GM21515 (cell line): ENCODE results near the gene NKX1-2.
A peak's percentile ranks its signal among the peaks of the same experiment; 100 is the strongest.

Experiments
- ATAC-seq: cut with Tn5 transposase; IDR thresholded peaks from one replicate; pipeline ENCODE4 v1.9.1; 2021; ENCODE audit not compliant: unreplicated experiment

Gene NKX1-2

DNA sequence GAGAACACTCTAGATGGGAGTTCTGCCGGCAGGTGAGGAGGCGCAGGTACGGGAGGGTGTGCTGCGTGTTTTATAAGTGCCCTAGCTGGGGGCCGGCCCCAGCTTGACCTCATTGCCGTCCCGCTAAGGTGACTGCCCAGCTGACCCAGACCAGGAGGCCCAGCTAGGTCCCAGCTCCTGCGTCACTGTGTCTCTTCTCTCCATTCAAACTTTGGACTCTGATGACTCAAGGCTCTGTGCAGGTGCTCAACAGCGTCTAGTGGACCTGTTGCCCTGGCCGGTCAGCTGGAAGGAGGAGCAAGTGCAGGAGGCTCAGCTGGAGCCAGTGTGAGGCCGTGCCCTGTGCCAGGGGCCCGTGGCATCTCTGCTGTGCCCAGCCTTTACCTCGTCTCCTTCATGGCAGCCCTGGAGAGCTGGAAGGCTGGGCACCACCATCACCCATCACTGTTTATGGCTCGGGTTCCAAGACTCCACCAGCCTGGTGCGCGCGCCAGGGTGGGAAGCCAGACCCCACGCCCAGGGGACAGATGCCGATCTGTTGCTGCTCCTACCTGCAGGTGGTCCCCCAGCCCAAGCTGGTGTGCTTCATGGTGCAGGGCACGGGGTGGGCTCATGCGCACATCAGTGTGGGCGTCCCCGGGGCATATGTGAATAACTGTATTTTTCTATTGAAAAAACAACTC is 26.3 kb upstream of the NKX1-2 start:
- ATAC-seq, result no peak

DNA sequence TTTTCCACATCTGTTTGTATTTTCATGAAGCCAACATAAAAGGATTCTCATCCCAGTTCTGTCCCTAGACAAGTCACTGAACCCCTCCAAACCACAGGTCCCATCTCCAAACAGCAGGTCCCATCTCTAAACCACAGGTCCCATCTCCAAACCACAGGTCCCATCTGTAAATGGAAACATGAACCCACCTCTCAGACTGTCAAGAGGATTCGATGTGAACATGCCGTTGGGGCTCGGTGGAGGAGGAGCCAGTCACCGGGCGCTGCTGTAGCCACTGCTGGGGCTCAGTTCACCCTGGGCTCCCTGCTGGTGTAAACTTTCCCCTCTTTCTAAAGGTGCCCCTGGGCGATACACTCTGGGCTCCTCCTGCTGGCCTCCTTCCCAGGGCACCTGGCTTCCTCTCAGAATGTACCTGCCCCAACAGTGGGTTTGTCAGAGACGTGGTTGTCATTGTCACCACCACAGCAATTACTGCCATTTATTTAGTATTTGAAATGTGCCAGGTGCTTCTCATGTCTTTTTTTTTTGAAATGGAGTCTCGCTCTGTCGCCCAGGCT is 24.8 kb upstream of the NKX1-2 start:
- no peak for ATAC-seq

- ATAC-seq, result no peak
Observed at GRCh38 chr10:124473070-124473469, 23.2 kb upstream of the NKX1-2 start.

DNA sequence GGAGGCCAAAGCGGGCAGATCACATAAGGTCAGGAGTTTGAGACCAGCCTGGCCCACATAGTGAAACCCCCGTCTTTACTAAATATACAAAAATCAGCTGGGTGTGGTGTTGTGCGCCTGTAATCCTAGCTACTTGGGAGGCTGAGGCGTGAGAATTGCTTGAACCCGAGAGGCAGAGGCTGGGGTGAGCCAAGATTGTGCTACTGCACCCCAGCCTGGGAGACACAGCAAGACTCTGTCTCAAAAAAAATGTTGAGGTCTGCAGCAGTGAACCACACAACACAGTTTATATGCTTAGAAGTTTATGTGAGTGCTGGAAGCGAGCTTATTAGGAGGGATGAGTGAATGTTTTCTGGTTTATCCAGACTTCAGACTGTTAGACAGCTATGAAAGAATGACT is 22.2 kb upstream of the NKX1-2 start:
- ATAC-seq, result no peak

GRCh38 chr10:124470544-124471434 is 21.0 kb upstream of the NKX1-2 start:
- ATAC-seq, result no peak

- ATAC-seq, result no peak
Observed at GRCh38 chr10:124469956-124470484, 20.2 kb upstream of the NKX1-2 start.

DNA sequence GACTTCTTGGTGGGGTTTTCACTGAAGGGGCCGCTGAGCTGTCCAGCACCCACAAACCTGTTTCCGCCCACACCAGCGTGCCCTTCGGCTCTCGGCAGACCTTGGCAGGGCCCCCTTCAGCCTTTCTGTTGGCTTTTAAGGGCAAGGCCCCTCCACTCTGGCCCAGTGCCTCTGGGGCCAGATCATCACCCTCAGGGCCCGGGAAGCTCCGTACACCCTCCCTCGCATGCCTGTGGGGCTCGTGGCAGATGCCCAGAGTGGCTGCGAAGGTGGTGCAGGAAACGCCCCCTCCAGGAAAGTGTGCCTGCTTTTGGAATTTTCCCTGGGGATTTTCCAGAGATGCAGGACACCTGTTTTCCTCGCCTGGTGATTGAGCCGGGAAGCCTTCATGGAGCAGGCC is 18.8 kb upstream of the NKX1-2 start:
- ATAC-seq, result no peak

DNA sequence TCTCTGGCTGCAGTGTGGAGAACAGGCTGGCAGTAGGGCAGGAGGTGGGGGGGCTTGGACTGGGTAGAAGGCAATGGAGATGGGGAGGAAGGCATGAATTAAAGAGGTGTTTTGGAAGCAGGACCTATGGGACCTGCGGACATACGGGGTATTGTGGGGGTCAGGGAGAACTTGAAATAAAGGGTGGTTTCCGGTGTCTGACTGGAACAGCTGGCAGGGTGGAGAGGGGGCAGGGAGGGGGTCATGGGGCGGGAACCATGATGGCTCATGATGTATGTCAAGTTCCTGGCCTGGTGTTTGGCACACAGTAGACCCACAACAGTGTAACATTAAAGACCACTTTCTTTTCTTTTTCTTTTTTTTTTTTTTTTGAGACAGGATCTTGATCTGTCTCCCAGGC is 17.3 kb upstream of the NKX1-2 start:
- no peak for ATAC-seq

GRCh38 chr10:124465777-124466488 is 16.1 kb upstream of the NKX1-2 start:
- ATAC-seq, result no peak

DNA sequence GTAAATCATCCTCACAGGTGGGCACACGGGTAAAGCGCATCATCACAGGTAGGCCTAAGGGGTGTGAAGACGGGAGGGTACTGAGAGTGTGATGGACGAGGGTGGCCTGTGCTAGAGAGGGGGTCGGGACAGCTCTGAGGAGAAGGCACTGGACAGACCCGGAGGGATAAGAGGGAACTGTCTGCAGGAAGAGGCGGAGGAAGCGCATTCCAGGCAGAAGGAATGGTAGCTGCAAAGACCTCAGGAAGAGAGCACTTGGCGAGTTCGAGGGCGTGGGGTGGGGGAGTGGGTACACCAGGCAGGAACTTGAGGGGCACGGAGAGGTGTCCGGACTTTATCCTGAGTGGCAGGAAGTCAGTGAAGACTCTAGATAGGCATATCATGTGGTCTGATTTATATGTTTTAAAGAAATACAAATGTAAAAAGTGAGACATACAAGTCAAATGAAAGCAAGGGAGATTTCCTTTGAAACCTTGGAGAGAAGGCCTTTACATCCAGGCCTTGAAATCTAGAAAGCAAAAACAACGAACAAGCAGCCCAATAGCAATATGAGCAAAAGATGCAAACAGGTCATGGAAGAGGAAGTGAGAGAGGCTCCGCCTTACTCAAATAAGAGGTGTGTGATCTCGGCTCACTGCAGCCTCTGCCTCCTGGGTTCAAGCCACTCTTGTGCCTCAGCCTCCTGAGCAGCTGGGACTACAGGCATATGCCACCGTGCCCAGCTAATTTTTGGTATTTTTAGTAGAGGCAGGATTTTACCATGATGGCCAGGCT is 15.4 kb upstream of the NKX1-2 start:
- peak; percentile 50 for ATAC-seq

GRCh38 chr10:124464028-124464965 is 14.5 kb upstream of the NKX1-2 start:
- no peak for ATAC-seq

GRCh38 chr10:124462348-124462695 is 12.5 kb upstream of the NKX1-2 start:
- ATAC-seq, result no peak

- ATAC-seq, result peak; percentile 95
Observed at GRCh38 chr10:124461642-124462347, 12.0 kb upstream of the NKX1-2 start, which contains the start of gene LHPP. TSS of gene LHPP (plus strand) at chr10:124461823. CDS start at chr10:124461863, 40 bp downstream.

DNA sequence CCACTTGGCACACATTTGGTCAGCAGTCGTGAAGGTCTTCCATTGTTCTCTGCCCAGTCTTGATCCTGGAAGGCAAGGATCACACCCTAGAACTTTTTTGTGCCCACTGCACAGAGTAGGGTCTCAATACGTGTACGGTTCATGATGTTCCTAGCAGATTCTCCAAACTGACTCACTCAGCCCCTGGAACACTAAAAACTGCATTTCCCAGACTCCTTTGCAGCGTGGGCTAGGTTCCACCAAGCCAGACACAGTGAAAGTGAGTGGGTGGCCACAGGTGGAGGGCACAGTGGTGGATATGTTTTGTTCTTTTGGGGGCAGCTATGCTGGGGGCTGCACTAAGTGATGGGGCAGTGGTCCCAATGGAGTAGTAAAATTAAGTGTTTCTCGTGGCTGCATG is 10.3 kb upstream of the NKX1-2 start:
- ATAC-seq, result no peak

DNA sequence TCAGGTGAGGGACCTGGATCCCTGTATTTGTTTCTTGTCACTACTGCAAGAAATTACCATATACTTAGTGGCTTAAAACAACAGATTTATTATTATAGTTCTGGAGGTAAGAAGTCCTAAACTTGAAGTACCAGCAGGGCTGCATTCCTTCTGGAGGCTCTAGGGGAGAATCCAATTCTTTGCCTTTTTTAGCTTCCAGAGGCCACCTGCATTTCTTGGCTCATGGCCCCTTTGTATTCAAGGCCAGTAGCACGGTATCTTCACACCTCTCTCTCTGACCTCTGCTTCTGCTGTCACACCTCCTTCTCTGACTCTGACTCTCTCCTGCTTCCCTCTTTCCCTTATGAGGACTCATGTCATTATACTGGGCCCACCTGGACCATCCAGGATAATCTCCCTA is 9.6 kb upstream of the NKX1-2 start:
- no peak for ATAC-seq

DNA sequence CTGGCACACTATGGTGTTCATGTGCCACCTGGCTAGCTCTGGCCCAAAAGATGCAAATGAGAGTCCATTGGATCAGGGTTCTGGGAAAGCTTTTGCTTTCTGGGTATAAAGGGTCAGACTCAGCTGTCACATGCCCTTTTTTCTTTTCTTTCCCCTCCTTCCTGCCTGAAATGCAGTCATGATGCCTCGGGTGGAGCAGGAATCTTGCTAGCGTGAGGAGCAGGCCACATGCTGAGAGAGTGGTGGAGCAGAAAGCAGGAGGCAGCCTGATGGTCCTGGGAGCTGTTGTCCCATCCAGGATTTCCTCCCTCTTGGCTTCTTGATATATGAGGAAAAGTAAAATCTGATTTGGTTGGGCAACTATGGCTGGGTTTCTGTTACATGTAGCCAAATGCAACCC is 9.1 kb upstream of the NKX1-2 start:
- no peak for ATAC-seq

GRCh38 chr10:124458473-124458872 is 8.6 kb upstream of the NKX1-2 start:
- no peak for ATAC-seq

GRCh38 chr10:124455441-124455840 is 5.6 kb upstream of the NKX1-2 start:
- ATAC-seq, result no peak
